HG02970 (cell line): ENCODE measurements around the gene ABI3BP.

Experiments
- ATAC-seq: cut with Tn5 transposase; IDR thresholded peaks from one replicate; pipeline ENCODE4 v1.9.1; 2021; ENCODE audit warnings: mild to moderate bottlenecking, moderate library complexity, moderate number of reproducible peaks; ENCODE audit not compliant: unreplicated experiment, low FRiP score

ABI3BP gene

GRCh38 chr3:100982710-100983109, 10.5 kb downstream of the ABI3BP start:
- no peak for ATAC-seq

DNA sequence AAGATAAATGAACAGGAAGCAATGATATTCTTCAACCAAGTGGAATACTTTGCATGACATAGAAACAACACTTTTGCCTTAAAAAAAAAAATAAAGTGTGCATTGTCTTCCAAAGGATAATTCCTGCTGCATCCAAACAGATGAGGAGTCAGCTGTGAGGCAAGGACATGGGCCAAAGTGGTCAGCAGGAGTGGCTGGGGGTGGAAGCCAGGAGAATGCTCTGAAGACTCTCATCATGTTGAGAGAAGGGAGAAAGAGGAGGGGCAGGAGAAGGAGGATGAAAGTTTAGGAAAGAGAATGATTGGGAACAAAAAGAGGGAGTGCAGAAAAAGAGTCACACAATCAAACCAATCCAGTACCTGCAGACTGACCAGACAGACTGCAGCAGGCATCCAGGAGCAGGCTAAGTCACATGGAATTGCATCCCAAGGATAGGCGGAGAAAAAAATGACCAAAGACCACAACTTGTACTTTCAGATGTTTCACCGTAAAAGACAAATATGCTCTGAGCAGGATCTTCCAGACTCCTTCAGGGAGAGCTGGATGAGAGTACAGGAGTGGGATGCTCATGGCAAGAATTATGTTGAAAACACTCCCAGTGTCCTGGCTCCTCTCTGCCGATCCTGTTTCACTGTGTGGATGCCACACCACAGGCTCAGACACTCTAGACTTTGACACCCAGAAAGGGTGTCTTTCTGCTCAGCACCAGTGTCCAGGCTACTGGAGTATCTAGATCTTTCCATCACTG, 11.9 kb downstream of the ABI3BP start:
- no peak for ATAC-seq

DNA sequence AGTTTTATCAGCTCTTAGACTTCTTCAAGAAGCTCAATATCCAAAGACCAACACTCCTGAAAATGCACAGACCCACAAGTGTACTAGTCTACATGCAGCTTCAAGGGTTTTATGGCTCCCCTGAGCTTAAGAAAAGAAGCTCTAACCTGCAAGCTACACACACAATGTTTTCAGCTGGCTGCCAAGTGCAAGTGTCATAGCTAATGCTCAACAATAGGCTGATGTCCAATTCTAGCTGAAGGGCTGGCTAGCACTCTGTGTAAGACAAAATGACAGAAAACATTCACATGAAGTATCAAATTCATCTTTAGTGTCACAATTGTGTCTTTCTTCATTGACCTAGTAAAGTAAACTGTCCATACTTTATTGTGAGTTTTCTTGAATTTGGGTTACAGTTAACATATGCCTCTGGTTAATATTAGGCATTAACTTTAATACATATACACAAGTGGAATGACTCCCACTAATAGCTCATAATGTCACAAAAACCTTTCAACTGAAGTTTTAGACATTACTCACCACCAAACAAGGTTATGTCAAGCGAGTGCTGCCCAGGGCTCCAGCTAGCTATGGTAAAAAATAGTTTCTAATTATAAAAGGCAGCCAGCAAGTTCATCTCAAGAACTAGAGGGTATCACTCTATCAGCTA, 15.1 kb downstream of the ABI3BP start:
- ATAC-seq, result no peak

DNA sequence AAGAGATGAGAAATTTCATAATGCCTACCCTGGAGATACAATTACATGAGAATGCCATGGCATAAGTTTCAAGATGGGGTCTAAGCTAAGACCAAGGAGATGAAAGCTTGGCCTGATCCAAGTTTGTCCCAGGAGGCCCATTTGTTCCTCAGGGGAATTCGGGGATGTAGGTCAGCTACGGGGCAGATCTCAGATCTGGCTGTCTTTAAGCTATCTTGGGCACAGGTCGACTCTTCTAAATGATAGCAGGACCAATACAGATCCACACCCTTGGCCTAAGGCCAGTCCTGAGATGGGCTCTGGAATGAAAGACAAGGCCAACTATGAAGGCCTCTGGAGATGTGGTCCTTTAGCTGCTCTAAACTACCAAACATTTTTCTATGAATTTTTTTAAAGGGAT, 16.6 kb downstream of the ABI3BP start:
- ATAC-seq, result no peak

GRCh38 chr3:100975714-100976113, 17.5 kb downstream of the ABI3BP start:
- ATAC-seq, result no peak

GRCh38 chr3:100973594-100973993, 19.6 kb downstream of the ABI3BP start:
- no peak for ATAC-seq

DNA sequence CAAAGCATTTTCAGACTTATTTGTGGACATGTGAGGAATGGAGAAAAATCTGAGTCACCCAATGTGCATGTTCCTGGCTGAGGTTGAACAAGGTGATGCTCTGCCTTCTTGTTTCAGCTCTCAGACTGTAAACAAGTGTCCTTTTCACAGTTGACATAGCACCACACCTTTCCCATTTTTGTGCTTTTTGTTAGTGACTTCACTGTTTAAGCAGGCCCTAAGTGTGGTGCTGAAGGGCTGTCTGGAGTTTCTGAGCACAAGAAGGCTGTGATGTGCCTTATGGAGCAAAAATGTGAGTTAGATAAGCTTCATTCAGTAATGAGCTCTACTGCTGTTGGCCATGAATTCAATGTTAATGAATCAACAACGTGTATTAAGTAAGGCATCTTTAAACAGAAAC, 20.4 kb downstream of the ABI3BP start:
- ATAC-seq, result no peak

DNA sequence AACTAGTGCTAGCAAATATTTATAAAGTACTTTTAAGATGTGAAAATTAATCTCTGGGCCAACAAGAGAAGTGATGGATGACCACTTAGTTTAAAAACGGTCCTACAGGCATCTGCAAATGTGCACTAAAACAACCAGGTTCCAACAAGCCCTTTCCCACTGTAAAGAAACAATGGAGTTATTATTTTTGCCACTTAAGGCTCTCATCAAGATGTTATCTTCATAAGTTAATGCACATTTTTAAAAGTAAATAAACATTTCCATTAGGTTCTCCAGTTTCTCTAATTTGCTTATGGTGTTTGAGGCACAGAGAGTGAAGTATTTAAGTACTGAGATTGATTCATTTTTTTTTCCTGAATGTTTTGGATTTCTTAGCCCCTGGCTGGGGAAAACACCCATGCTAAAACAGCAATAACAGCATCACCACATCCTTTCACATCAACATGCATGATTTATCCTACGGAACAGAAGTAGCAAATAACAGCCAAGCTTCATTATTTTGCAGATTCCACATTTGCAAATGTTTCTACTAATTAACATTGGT, 20.8 kb downstream of the ABI3BP start:
- no peak for ATAC-seq

DNA sequence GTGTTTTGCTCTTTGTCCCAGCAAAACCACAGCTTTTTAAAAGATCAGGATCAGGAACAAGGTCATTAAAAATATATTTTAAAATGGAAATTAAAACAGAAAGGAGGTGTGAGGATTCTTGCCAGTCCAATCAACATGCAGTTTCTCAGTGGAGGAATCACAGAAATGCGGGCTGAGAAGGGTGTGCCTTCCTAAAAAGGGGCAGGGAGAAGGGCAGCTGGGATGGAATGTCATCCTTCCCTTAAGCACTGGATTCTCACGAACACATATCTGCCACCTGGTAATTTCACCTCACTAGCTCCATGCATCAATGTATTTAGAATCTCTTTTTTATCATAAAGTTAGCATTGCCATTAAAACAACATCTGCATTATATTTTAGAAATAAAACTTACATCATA, 21.4 kb downstream of the ABI3BP start:
- no peak for ATAC-seq

DNA sequence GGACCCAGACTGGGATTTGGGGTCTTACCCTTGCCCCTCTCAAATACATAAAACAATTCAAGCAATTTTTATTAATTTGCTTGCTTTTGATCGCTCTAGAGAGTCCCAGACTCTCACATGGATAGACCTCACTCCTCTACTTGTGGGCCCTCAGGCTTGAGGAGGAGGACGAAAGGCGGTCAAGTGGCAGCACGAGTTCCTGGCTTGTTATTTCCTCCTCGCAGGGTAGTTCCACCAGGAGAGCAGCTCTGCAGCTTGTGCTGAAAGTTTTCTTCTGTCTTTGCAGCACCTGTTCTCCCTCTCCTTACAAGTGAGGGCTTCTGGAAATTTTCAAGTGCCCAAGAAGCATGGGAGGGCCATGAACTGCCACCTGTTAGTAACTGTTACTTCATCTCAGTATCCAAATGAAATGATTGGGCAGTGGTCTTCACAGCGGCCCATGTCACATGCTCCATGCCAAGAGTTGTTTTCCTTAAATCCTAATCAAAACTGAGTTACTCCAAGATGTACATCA, 22.7 kb downstream of the ABI3BP start:
- no peak for ATAC-seq

- ATAC-seq, result no peak
These were observed 24.0 kb downstream of the ABI3BP start for GRCh38 chr3:100968932-100969906.

- ATAC-seq, result no peak
These were observed 26.4 kb downstream of the ABI3BP start for GRCh38 chr3:100966807-100967206.

- no peak for ATAC-seq
These were observed 27.2 kb downstream of the ABI3BP start for GRCh38 chr3:100966049-100966491.

DNA sequence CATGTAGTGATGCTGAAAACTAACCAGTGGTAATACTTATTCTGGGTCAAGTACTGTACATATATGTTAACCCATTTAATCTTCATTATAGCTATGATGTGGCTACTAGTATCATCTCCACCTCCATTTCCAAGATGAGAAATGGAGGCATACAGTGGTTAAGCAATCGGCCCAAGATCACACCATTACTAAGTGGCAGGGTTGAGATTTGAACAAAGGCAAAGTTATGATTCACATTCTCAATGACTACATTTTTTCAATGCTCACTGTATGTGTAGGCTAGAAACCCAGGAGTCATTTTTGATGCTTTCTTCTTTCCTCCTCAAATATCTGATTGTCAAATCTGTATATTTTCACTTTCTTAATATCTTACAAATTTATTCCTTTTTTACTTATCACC, 30.2 kb downstream of the ABI3BP start:
- no peak for ATAC-seq

DNA sequence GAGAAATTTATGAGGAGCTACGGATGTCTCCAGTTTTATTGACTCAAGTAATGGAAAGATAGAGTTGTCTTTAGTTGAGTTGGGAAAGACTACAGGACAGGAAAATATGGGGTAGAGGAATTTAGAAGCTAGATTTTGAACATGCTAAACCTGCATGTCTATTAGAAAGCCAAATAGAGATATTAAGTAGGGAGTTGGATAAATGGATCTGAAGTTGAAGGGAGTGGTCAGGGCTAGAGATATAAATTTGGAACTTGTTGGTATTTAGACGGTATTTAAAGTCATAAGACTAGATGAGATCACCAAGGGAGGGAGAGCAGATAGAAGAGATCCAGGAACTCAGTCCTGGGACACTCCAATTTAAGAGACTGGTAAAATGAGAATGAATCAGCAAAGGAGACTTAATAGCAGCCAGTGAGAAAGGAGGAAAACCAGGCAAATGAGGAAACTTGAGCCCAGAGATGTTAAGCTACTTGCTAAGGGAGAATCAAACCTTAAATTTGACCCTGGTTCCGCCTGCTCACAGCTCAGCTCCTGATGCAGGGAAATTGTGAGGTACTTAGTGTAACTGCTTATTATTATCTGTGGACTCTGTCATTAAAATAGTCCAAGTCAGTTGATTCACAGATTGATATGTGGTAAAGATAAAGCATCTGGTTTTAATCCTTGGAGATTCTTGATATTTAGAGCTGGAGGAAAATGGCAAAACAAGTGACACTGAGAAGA, 35.8 kb downstream of the ABI3BP start:
- ATAC-seq, result no peak

DNA sequence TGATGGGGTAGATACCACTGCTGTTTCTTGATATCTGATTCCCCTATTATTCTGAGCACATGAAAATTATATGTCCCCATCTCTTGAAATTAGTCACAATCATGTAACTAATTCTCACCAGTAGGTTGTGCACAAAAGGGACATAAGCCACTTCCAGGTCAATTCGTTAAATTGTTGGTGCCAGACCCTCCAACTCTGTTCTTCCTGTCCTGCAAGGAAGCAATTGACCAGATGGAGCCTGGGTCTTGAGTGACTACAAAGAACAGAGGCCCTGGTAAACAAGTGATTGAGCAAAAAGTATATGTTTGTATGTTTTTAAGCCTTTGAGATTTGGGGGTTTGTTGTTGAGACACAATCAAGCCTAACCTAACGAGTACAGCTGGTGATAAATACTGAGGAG, 36.9 kb downstream of the ABI3BP start:
- no peak for ATAC-seq

GRCh38 chr3:100954990-100955389, 38.2 kb downstream of the ABI3BP start:
- ATAC-seq, result no peak

- no peak for ATAC-seq
These were observed 38.9 kb downstream of the ABI3BP start for GRCh38 chr3:100954199-100954935.

DNA sequence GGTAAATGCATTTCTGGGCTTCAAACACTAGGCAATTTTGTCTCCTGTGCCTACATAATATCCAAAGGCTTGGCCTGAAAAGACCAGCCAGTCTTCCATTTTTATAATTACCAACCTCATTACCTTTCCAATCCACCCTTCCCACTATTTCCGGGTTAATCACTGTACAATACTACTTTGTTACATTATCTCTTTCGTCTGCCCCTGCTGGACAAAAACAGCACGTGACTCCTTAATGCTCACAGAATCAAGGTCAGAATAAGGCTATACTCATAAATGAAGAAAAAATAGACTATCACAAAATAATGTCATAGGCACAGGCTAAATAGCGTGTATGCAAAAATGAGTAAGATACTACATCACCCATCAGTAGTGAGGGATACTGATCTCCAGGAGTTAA, 40.1 kb downstream of the ABI3BP start:
- no peak for ATAC-seq
